ENCODE data around the gene ZBTB16.

Gene ZBTB16

GRCh38 chr11:114157476-114158050 is 98.1 kb downstream of the ZBTB16 start:
- DNase-seq, result no peak
- Mint-ChIP-seq H3K9me3 (no peaks in the 10 kb centered on the region), H3K36me3 (ENCODE audit: low read depth) (peaks cover 14% of the 10 kb centered on the region), H3K4me3 (no peak overlapping the region), H3K27me3 (ENCODE audit: low read depth, poor library complexity) (peaks cover 4% of the 10 kb centered on the region), H3K4me1 (peaks cover 57% of the 10 kb centered on the region), H3K27ac (peak overlapping the region; percentile 1)
- TF ChIP-seq CTCF (IDR thresholded peaks at IDR 0.05), result no peak

- Mint-ChIP-seq H3K9me3 (no peaks in the 10 kb centered on the region), H3K27ac (no peak overlapping the region), H3K4me3 (no peak overlapping the region), H3K27me3 (ENCODE audit: low read depth, poor library complexity) (peaks cover 7% of the 10 kb centered on the region), H3K4me1 (peaks cover 66% of the 10 kb centered on the region), H3K36me3 (ENCODE audit: low read depth) (peaks cover 6% of the 10 kb centered on the region)
- DNase-seq, result no peak
- TF ChIP-seq CTCF (IDR thresholded peaks at IDR 0.05), result no peak
These were observed 98.9 kb downstream of the ZBTB16 start for GRCh38 chr11:114158421-114158820.

- peaks cover 9% of the 10 kb centered on the region for H3K27me3 Mint-ChIP-seq (ENCODE audit: low read depth, poor library complexity)
- no peak overlapping the region for H3K4me3 Mint-ChIP-seq
- H3K27ac Mint-ChIP-seq, result peak overlapping the region; percentile 92
- TF ChIP-seq CTCF (IDR thresholded peaks at IDR 0.05), result no peak
- peaks cover 70% of the 10 kb centered on the region for H3K4me1 Mint-ChIP-seq
- H3K9me3 Mint-ChIP-seq, result no peaks in the 10 kb centered on the region
- H3K36me3 Mint-ChIP-seq (ENCODE audit: low read depth), result peaks cover 5% of the 10 kb centered on the region
- no peak for DNase-seq
These were observed 99.4 kb downstream of the ZBTB16 start for GRCh38 chr11:114158886-114159285.

GRCh38 chr11:114159320-114159719 is 99.8 kb downstream of the ZBTB16 start:
- Mint-ChIP-seq H3K4me3 (peak overlapping the region; percentile 30), H3K36me3 (ENCODE audit: low read depth) (peaks cover 5% of the 10 kb centered on the region), H3K27me3 (ENCODE audit: low read depth, poor library complexity) (peaks cover 9% of the 10 kb centered on the region), H3K27ac (peak overlapping the region; percentile 92), H3K4me1 (peaks cover 74% of the 10 kb centered on the region), H3K9me3 (no peaks in the 10 kb centered on the region)
- TF ChIP-seq CTCF (IDR thresholded peaks at IDR 0.05), result no peak
- DNase-seq, result no peak

- Mint-ChIP-seq H3K4me1 (peaks cover 76% of the 10 kb centered on the region), H3K4me3 (peak overlapping the region; percentile 63)
These were observed 100.5 kb downstream of the ZBTB16 start for GRCh38 chr11:114159802-114160632.

More at GRCh38 chr11:114159802-114160632, 100.5 kb downstream of the ZBTB16 start:
- H3K36me3 Mint-ChIP-seq (ENCODE audit: low read depth), result peaks cover 5% of the 10 kb centered on the region
- TF ChIP-seq CTCF (IDR thresholded peaks at IDR 0.05), result no peak
- peak overlapping the region; percentile 92 for H3K27ac Mint-ChIP-seq
- no peaks in the 10 kb centered on the region for H3K9me3 Mint-ChIP-seq
- DNase-seq, result peak; percentile 63
- H3K27me3 Mint-ChIP-seq (ENCODE audit: low read depth, poor library complexity), result peaks cover 9% of the 10 kb centered on the region
